Neural cell (in vitro differentiated cells): ENCODE results near the gene CSF2RB. TPM values are rescaled to one million over a fixed set of nuclear protein-coding genes. Genes with fewer than 3 reads are reported as not detected.

Source experiments
- H2AFZ ChIP-seq: fragments of 200-600, 300-800 bp; sonication (generic), shearing (Covaris generic); 2 replicates; pipeline ENCODE4 v1.6.0; 2014; ENCODE audit warnings: low read depth, mild to moderate bottlenecking, antibody characterized with exemption, low read length, moderate library complexity
- H3F3A ChIP-seq: fragments of 200-600 bp; shearing (Covaris generic); 2 replicates; pipeline ENCODE4 v1.6.1; 2016; ENCODE audit warnings: mild to moderate bottlenecking, moderate library complexity, mixed read lengths, antibody characterized with exemption, low read length; ENCODE audit not compliant: insufficient read depth, poor library complexity, severe bottlenecking
- H3K27ac ChIP-seq: fragments of 200-600, 300-800 bp; sonication (generic), shearing (Covaris generic); 2 replicates; pipeline ENCODE4 v1.5.1; 2014; ENCODE audit warnings: mild to moderate bottlenecking, low read length, moderate library complexity
- H3K27me3 ChIP-seq: fragments of 300-800, 200-600 bp; sonication (generic), shearing (Covaris generic); 2 replicates; pipeline ENCODE4 v1.6.0; 2014; ENCODE audit warnings: mild to moderate bottlenecking, low read depth, low read length, moderate library complexity; ENCODE audit not compliant: insufficient read depth
- H3K36me3 ChIP-seq: fragments of 300-800, 200-600 bp; sonication (generic), shearing (Covaris generic); 2 replicates; pipeline ENCODE4 v1.5.1; 2014; ENCODE audit warnings: mild to moderate bottlenecking, antibody characterized with exemption, low read length, moderate library complexity; ENCODE audit not compliant: insufficient read depth
- H3K4me2 ChIP-seq: fragments of 300-800, 200-600 bp; sonication (generic), shearing (Covaris generic); 2 replicates; pipeline ENCODE4 v1.6.0; 2014; ENCODE audit warnings: mild to moderate bottlenecking, low read length
- H3K4me3 ChIP-seq: fragments of 300-800, 200-600 bp; sonication (generic), shearing (Covaris generic); 2 replicates; pipeline ENCODE4 v1.5.1; 2014; ENCODE audit warnings: mild to moderate bottlenecking, low read length, moderate library complexity
- H3K79me2 ChIP-seq: fragments of 200-600 bp; shearing (Covaris generic); replicated peaks from 2 replicates; pipeline ENCODE4 v1.6.0; 2014; ENCODE audit warnings: mild to moderate bottlenecking, low read length, moderate library complexity; ENCODE audit not compliant: insufficient read depth
- H3K9ac ChIP-seq: fragments of 300-800, 200-600 bp; sonication (generic), shearing (Covaris generic); 2 replicates; pipeline ENCODE4 v1.6.1; 2016; ENCODE audit warnings: mild to moderate bottlenecking, low read length, mixed read lengths
- H3K9me2 ChIP-seq: fragments of 200-600 bp; shearing (Covaris generic); 2 replicates; pipeline ENCODE4 v1.6.1; 2016; ENCODE audit warnings: mild to moderate bottlenecking, low read length, mixed read lengths; ENCODE audit not compliant: insufficient read depth
- H3K9me3 ChIP-seq: fragments of 200-600, 300-800 bp; sonication (generic), shearing (Covaris generic); 2 replicates; pipeline ENCODE4 v1.6.1; 2016; ENCODE audit warnings: mild to moderate bottlenecking, mixed run types, low read length, moderate library complexity, mixed read lengths
- H4K20me1 ChIP-seq: fragments of 200-600 bp; shearing (Covaris generic); 2 replicates; pipeline ENCODE4 v1.6.1; 2016; ENCODE audit warnings: mild to moderate bottlenecking, mixed run types; ENCODE audit not compliant: insufficient read depth
- CTCF ChIP-seq: fragments of 450-650 bp; IDR thresholded peaks from 2 replicates; pipeline ENCODE4 v1.5.1; 2014; ENCODE audit warnings: antibody characterized with exemption, mild to moderate bottlenecking, moderate library complexity; ENCODE audit not compliant: poor library complexity, severe bottlenecking
- EP300 ChIP-seq: fragments of 450-650 bp; conservative IDR thresholded peaks from 2 replicates; pipeline ENCODE4 v1.6.1; 2014; ENCODE audit warnings: antibody characterized with exemption, mild to moderate bottlenecking, moderate library complexity; ENCODE audit not compliant: poor library complexity, severe bottlenecking
- EZH2 ChIP-seq: fragments of 200-600, 300-800 bp; shearing (Covaris generic), sonication (generic); IDR thresholded peaks from 2 replicates; pipeline ENCODE4 v1.6.1; 2014; ENCODE audit warnings: antibody characterized with exemption, low read length, borderline replicate concordance, mild to moderate bottlenecking; ENCODE audit not compliant: insufficient read depth, poor library complexity, severe bottlenecking
- MXI1 ChIP-seq: fragments of 450-650 bp; conservative IDR thresholded peaks from 2 replicates; pipeline ENCODE4 v1.6.1; 2014; ENCODE audit warnings: antibody characterized with exemption, mild to moderate bottlenecking; ENCODE audit not compliant: poor library complexity, severe bottlenecking
- POLR2AphosphoS5 ChIP-seq: IDR thresholded peaks from 2 replicates; pipeline ENCODE4 v1.6.1; 2012
- RAD21 ChIP-seq: fragments of 450-650 bp; conservative IDR thresholded peaks from 2 replicates; pipeline ENCODE4 v1.6.1; 2014; ENCODE audit warnings: antibody characterized with exemption, mild to moderate bottlenecking, moderate library complexity
- REST ChIP-seq: IDR thresholded peaks from 2 replicates; pipeline ENCODE4 v1.6.1; 2012; ENCODE audit warnings: borderline replicate concordance
- SMC3 ChIP-seq: fragments of 450-650 bp; conservative IDR thresholded peaks from 2 replicates; pipeline ENCODE4 v1.6.1; 2014; ENCODE audit warnings: antibody characterized with exemption, mild to moderate bottlenecking, moderate library complexity; ENCODE audit not compliant: poor library complexity
- TAF1 ChIP-seq: IDR thresholded peaks from 2 replicates; pipeline ENCODE4 v1.6.1; 2012; ENCODE audit warnings: low read depth
- polyA plus RNA-seq: library from polyadenylated mRNA; depleted of rRNA; stranded (reverse); fragments of >200 nt; gene quantifications from 2 replicates; pipeline ENCODE4 v1.2.3, GENCODE V29; 2014

CSF2RB gene
- polyA plus RNA-seq, 1 donor from 2014 or later: not detected

GRCh38 chr22:36926309-36926708 is 12.9 kb downstream of the CSF2RB start:
- Histone ChIP-seq H3K4me3 (no peak overlapping the region), H3K27ac (no peak overlapping the region), H3K79me2 (no peaks in the 10 kb centered on the region), H3F3A (no peaks in the 10 kb centered on the region), H3K9ac (no peak overlapping the region), H3K9me2 (no peaks in the 10 kb centered on the region), H3K4me2 (no peak overlapping the region), H3K27me3 (no peaks in the 10 kb centered on the region), H4K20me1 (no peaks in the 10 kb centered on the region), H2AFZ (no peak overlapping the region), H3K36me3 (no peaks in the 10 kb centered on the region), H3K9me3 (no peaks in the 10 kb centered on the region)
- TF ChIP-seq RAD21: no peak
- no peak for TF ChIP-seq EP300
- no peak for TF ChIP-seq SMC3
- no peak for TF ChIP-seq MXI1
- no peak for TF ChIP-seq REST
- TF ChIP-seq CTCF: no peak
- TF ChIP-seq EZH2: no peak
- no peak for TF ChIP-seq POLR2AphosphoS5
- TF ChIP-seq TAF1: no peak

- Histone ChIP-seq H3K27me3 (no peaks in the 10 kb centered on the region), H3K4me3 (no peak overlapping the region), H3K9ac (no peak overlapping the region), H3K79me2 (no peaks in the 10 kb centered on the region), H3K9me2 (no peaks in the 10 kb centered on the region), H4K20me1 (no peaks in the 10 kb centered on the region), H3K4me2 (no peak overlapping the region), H3K27ac (no peak overlapping the region), H3K36me3 (no peaks in the 10 kb centered on the region), H2AFZ (no peak overlapping the region), H3K9me3 (no peaks in the 10 kb centered on the region), H3F3A (no peaks in the 10 kb centered on the region)
- TF ChIP-seq REST (no peak), POLR2AphosphoS5 (no peak)
Measured at GRCh38 chr22:36926721-36927435, 13.4 kb downstream of the CSF2RB start.
